GM23338 (cell line): Measurements from ENCODE around the gene DPH5. TPM values are rescaled to one million over a fixed set of nuclear protein-coding genes. Genes with fewer than 3 reads are reported as not detected.

Source experiments
- ATAC-seq: fragments of 200-7000 bp; cut with Tn5 transposase; 3 replicates; pipeline ENCODE4 v1.9.1; 2020
- DNase-seq: peaks from one replicate; pipeline ENCODE4 v3.0.0-alpha.2; 2015; ENCODE audit warnings: low spot score
- H2AFZ ChIP-seq: fragments of 200-600 bp; sonication (generic); 2 replicates; pipeline ENCODE4 v1.8.0; 2016; ENCODE audit warnings: antibody characterized with exemption, mild to moderate bottlenecking, moderate library complexity
- H3F3A ChIP-seq: fragments of 200-600 bp; sonication (generic); replicated peaks from 2 replicates; pipeline ENCODE4 v1.8.0; 2017; ENCODE audit warnings: antibody characterized with exemption, mixed run types, low read depth
- H3K27ac ChIP-seq: fragments of 200-600 bp; sonication (generic); 2 replicates; pipeline ENCODE4 v1.6.1; 2016; ENCODE audit warnings: low read depth
- H3K27me3 ChIP-seq: fragments of 200-600 bp; sonication (generic); 2 replicates; pipeline ENCODE4 v1.8.0; 2016; ENCODE audit warnings: mild to moderate bottlenecking, mixed run types, moderate library complexity; ENCODE audit not compliant: insufficient read depth
- H3K36me3 ChIP-seq: fragments of 200-600 bp; sonication (generic); 2 replicates; pipeline ENCODE4 v1.8.0; 2016; ENCODE audit warnings: mild to moderate bottlenecking; ENCODE audit not compliant: insufficient read depth
- H3K4me1 ChIP-seq: fragments of 200-600 bp; sonication (generic); 2 replicates; pipeline ENCODE4 v1.8.0; 2016; ENCODE audit warnings: mild to moderate bottlenecking, moderate library complexity; ENCODE audit not compliant: insufficient read depth
- H3K4me2 ChIP-seq: fragments of 200-600 bp; sonication (generic); 2 replicates; pipeline ENCODE4 v1.7.1; 2017; ENCODE audit warnings: mixed run types
- H3K4me3 ChIP-seq: fragments of 200-600 bp; sonication (generic); 2 replicates; pipeline ENCODE4 v1.6.1; 2016; ENCODE audit warnings: mixed run types
- H3K79me2 ChIP-seq: fragments of 200-600 bp; sonication (generic); replicated peaks from 2 replicates; pipeline ENCODE4 v1.8.0; 2017; ENCODE audit warnings: mild to moderate bottlenecking; ENCODE audit not compliant: insufficient read depth
- H3K9me2 ChIP-seq: fragments of 200-600 bp; sonication (generic); 2 replicates; pipeline ENCODE4 v1.8.0; 2017; ENCODE audit not compliant: insufficient read depth
- H4K20me1 ChIP-seq: fragments of 200-600 bp; sonication (generic); replicated peaks from 2 replicates; pipeline ENCODE4 v1.8.0; 2017; ENCODE audit warnings: mild to moderate bottlenecking; ENCODE audit not compliant: insufficient read depth
- H3K27ac Mint-ChIP-seq: 2 replicates; pipeline ENCODE4 v1.8.0; 2020; ENCODE audit warnings: inconsistent platforms, mild to moderate bottlenecking, moderate library complexity, mixed read lengths
- H3K27me3 Mint-ChIP-seq: 3 replicates; pipeline ENCODE4 v1.8.0; 2022; ENCODE audit warnings: low read depth, mild to moderate bottlenecking, moderate library complexity, mixed read lengths, inconsistent platforms; ENCODE audit not compliant: insufficient read depth, poor library complexity
- H3K36me3 Mint-ChIP-seq: 3 replicates; pipeline ENCODE4 v1.8.0; 2021; ENCODE audit warnings: low read depth, mild to moderate bottlenecking, inconsistent platforms, moderate library complexity, mixed read lengths
- H3K4me1 Mint-ChIP-seq: 3 replicates; pipeline ENCODE4 v1.8.0; 2020; ENCODE audit warnings: mild to moderate bottlenecking, inconsistent platforms, mixed read lengths
- H3K4me3 Mint-ChIP-seq: 3 replicates; pipeline ENCODE4 v1.8.0; 2021; ENCODE audit warnings: moderate library complexity, mild to moderate bottlenecking, inconsistent platforms, mixed read lengths
- H3K9me3 Mint-ChIP-seq: 3 replicates; pipeline ENCODE4 v1.8.0; 2020; ENCODE audit warnings: moderate library complexity, mild to moderate bottlenecking, inconsistent platforms, mixed read lengths
- CREB1 ChIP-seq: fragments of 250-450 bp; sonication (Bioruptor Pico); IDR thresholded peaks from 2 replicates; pipeline ENCODE4 v1.5.0; 2020; ENCODE audit warnings: low read depth, mild to moderate bottlenecking, moderate library complexity
- EZH2 ChIP-seq: fragments of 200-600 bp; sonication (generic); IDR thresholded peaks from one replicate; pipeline ENCODE4 v1.8.0; 2017; ENCODE audit warnings: antibody characterized with exemption, mild to moderate bottlenecking, low read depth; ENCODE audit not compliant: unreplicated experiment
- EZH2phosphoT487 ChIP-seq: fragments of 200-600 bp; sonication (generic); IDR thresholded peaks from one replicate; pipeline ENCODE4 v1.8.1; 2018; ENCODE audit warnings: antibody characterized with exemption; ENCODE audit not compliant: unreplicated experiment
- JUNB ChIP-seq: IDR thresholded peaks from one replicate; pipeline ENCODE4 v1.6.1; 2016; ENCODE audit warnings: antibody characterized with exemption; ENCODE audit not compliant: unreplicated experiment
- POLR2AphosphoS5 ChIP-seq: IDR thresholded peaks from 2 replicates; pipeline ENCODE4 v1.6.1; 2016; ENCODE audit warnings: antibody characterized with exemption, low read depth
- STAT1 ChIP-seq: IDR thresholded peaks from one replicate; pipeline ENCODE4 v1.6.1; 2016; ENCODE audit warnings: antibody characterized with exemption; ENCODE audit not compliant: unreplicated experiment
- ZNF114 ChIP-seq: fragments of 250-450 bp; sonication (Bioruptor Pico); IDR thresholded peaks from 2 replicates; pipeline ENCODE4 v1.5.0; 2020; ENCODE audit warnings: mild to moderate bottlenecking, moderate library complexity
- ZNF331 ChIP-seq: fragments of 250-450 bp; sonication (Bioruptor Pico); IDR thresholded peaks from 2 replicates; pipeline ENCODE4 v1.5.0; 2020; ENCODE audit warnings: low read depth, mild to moderate bottlenecking, moderate library complexity
- polyA plus RNA-seq: library from polyadenylated mRNA; unstranded; fragments of >200 nt; fragmentation: Nextera tagmentation; extraction: Ambion mirVana; gene quantifications from 2 replicates; pipeline ENCODE4 v1.2.1, GENCODE V29; 2016
- total RNA-seq: library from RNA; depleted of rRNA; stranded (reverse); fragments of >200 nt; shearing (Covaris generic); gene quantifications from 2 replicates; pipeline ENCODE4 v1.2.3, GENCODE V29; 2014
- TF ChIP-seq, protein P1 (sequence below): fragments of 250-450 bp; sonication (Bioruptor Pico); IDR thresholded peaks from 2 replicates; pipeline ENCODE4 v1.5.0; 2020; ENCODE audit warnings: mild to moderate bottlenecking, moderate library complexity
- TF ChIP-seq, protein P2 (sequence below): IDR thresholded peaks from 2 replicates; pipeline ENCODE4 v1.6.1; 2016; ENCODE audit warnings: antibody characterized with exemption
- TF ChIP-seq, protein P3 (sequence below): IDR thresholded peaks from one replicate; pipeline ENCODE4 v1.6.1; 2018; ENCODE audit warnings: antibody characterized with exemption; ENCODE audit not compliant: unreplicated experiment
- TF ChIP-seq, protein P4 (sequence below), 2 experiments: fragments of 200-600 bp in 1 of 2; sonication (generic) in 1 of 2; conservative IDR thresholded peaks; 2 replicates each; pipeline versions ENCODE4 v1.5.1 to v1.6.1; 2016 to 2017; ENCODE audit warnings: antibody characterized with exemption in 2 of 2, low read depth in 2 of 2, mild to moderate bottlenecking in 2 of 2, moderate library complexity in 1 of 2

DPH5 gene
- total and polyA plus RNA-seq, 2 experiments from 2014 or later: 50.6 to 53.5 TPM

DNA sequence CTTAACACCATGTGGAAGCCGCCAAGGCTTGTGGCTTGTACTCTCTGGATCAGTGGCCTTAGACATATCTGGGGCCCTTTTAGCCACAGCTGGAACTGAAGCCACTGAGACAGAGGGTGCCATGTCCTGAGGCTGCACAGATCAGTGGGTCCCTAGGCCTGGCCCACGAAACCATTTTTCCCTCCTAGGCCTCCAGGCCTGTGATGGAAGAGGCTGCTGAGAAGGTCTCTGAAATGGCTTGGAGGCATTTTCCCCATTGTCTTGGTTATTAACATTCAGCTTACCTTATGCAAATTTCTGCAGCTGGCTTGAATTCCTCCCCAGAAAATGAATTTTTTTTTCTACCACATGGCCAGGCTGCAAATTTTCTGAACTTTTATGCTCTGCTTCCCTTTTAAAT is 15.1 kb upstream of the DPH5 start (continued):
- TF ChIP-seq, protein P1, sequence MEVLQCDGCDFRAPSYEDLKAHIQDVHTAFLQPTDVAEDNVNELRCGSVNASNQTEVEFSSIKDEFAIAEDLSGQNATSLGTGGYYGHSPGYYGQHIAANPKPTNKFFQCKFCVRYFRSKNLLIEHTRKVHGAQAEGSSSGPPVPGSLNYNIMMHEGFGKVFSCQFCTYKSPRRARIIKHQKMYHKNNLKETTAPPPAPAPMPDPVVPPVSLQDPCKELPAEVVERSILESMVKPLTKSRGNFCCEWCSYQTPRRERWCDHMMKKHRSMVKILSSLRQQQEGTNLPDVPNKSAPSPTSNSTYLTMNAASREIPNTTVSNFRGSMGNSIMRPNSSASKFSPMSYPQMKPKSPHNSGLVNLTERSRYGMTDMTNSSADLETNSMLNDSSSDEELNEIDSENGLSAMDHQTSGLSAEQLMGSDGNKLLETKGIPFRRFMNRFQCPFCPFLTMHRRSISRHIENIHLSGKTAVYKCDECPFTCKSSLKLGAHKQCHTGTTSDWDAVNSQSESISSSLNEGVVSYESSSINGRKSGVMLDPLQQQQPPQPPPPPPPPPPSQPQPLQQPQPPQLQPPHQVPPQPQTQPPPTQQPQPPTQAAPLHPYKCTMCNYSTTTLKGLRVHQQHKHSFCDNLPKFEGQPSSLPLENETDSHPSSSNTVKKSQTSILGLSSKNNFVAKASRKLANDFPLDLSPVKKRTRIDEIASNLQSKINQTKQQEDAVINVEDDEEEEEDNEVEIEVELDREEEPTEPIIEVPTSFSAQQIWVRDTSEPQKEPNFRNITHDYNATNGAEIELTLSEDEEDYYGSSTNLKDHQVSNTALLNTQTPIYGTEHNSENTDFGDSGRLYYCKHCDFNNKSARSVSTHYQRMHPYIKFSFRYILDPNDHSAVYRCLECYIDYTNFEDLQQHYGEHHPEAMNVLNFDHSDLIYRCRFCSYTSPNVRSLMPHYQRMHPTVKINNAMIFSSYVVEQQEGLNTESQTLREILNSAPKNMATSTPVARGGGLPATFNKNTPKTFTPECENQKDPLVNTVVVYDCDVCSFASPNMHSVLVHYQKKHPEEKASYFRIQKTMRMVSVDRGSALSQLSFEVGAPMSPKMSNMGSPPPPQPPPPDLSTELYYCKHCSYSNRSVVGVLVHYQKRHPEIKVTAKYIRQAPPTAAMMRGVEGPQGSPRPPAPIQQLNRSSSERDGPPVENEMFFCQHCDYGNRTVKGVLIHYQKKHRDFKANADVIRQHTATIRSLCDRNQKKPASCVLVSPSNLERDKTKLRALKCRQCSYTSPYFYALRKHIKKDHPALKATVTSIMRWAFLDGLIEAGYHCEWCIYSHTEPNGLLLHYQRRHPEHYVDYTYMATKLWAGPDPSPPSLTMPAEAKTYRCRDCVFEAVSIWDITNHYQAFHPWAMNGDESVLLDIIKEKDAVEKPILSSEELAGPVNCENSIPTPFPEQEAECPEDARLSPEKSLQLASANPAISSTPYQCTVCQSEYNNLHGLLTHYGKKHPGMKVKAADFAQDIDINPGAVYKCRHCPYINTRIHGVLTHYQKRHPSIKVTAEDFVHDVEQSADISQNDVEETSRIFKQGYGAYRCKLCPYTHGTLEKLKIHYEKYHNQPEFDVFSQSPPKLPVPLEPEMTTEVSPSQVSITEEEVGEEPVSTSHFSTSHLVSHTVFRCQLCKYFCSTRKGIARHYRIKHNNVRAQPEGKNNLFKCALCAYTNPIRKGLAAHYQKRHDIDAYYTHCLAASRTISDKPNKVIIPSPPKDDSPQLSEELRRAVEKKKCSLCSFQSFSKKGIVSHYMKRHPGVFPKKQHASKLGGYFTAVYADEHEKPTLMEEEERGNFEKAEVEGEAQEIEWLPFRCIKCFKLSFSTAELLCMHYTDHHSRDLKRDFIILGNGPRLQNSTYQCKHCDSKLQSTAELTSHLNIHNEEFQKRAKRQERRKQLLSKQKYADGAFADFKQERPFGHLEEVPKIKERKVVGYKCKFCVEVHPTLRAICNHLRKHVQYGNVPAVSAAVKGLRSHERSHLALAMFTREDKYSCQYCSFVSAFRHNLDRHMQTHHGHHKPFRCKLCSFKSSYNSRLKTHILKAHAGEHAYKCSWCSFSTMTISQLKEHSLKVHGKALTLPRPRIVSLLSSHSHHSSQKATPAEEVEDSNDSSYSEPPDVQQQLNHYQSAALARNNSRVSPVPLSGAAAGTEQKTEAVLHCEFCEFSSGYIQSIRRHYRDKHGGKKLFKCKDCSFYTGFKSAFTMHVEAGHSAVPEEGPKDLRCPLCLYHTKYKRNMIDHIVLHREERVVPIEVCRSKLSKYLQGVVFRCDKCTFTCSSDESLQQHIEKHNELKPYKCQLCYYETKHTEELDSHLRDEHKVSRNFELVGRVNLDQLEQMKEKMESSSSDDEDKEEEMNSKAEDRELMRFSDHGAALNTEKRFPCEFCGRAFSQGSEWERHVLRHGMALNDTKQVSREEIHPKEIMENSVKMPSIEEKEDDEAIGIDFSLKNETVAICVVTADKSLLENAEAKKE (CRISPR knock-in tag): no peak
- TF ChIP-seq, protein P2, sequence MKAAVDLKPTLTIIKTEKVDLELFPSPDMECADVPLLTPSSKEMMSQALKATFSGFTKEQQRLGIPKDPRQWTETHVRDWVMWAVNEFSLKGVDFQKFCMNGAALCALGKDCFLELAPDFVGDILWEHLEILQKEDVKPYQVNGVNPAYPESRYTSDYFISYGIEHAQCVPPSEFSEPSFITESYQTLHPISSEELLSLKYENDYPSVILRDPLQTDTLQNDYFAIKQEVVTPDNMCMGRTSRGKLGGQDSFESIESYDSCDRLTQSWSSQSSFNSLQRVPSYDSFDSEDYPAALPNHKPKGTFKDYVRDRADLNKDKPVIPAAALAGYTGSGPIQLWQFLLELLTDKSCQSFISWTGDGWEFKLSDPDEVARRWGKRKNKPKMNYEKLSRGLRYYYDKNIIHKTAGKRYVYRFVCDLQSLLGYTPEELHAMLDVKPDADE: no peak
- no peak for TF ChIP-seq EZH2
- no peak for TF ChIP-seq CREB1

DNA sequence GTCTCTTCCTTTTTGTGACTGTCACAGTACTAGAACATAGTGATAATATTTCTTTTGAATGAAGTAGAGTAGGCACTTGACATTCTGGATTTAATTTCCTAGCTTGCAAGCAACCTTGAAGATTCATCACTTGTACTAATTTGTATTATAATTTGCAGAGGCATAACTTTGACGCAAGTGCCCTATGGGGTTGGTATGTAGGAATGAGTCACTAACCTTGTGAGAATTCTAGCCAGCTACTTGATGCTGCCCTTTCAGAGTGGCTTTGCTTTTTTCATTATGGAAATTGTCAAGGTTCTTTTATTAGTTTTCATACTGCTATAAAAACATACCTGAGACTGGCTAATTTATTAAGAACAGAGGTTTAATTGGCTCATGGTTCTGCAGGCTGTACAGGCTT is 13.7 kb upstream of the DPH5 start:
- Histone ChIP-seq H2AFZ (no peak overlapping the region), H3K36me3 (peaks cover 22% of the 10 kb centered on the region), H3F3A (no peaks in the 10 kb centered on the region), H3K79me2 (peaks cover 49% of the 10 kb centered on the region), H3K4me1 (no peaks in the 10 kb centered on the region; the same call in 1 of the 2 replicates), H3K27me3 (no peaks in the 10 kb centered on the region), H3K4me2 (no peak overlapping the region), H3K27ac (no peak overlapping the region), H4K20me1 (no peaks in the 10 kb centered on the region), H3K4me3 (no peak overlapping the region), H3K9me2 (no peaks in the 10 kb centered on the region)
- Mint-ChIP-seq H3K9me3 (peaks cover 2% of the 10 kb centered on the region), H3K4me3 (no peak overlapping the region), H3K27ac (no peak overlapping the region), H3K36me3 (peaks cover 29% of the 10 kb centered on the region), H3K27me3 (no peaks in the 10 kb centered on the region), H3K4me1 (peaks cover 9% of the 10 kb centered on the region; the same call in 2 of the 3 replicates)
- no peak for ATAC-seq
- DNase-seq: no peak
- TF ChIP-seq, protein P3, sequence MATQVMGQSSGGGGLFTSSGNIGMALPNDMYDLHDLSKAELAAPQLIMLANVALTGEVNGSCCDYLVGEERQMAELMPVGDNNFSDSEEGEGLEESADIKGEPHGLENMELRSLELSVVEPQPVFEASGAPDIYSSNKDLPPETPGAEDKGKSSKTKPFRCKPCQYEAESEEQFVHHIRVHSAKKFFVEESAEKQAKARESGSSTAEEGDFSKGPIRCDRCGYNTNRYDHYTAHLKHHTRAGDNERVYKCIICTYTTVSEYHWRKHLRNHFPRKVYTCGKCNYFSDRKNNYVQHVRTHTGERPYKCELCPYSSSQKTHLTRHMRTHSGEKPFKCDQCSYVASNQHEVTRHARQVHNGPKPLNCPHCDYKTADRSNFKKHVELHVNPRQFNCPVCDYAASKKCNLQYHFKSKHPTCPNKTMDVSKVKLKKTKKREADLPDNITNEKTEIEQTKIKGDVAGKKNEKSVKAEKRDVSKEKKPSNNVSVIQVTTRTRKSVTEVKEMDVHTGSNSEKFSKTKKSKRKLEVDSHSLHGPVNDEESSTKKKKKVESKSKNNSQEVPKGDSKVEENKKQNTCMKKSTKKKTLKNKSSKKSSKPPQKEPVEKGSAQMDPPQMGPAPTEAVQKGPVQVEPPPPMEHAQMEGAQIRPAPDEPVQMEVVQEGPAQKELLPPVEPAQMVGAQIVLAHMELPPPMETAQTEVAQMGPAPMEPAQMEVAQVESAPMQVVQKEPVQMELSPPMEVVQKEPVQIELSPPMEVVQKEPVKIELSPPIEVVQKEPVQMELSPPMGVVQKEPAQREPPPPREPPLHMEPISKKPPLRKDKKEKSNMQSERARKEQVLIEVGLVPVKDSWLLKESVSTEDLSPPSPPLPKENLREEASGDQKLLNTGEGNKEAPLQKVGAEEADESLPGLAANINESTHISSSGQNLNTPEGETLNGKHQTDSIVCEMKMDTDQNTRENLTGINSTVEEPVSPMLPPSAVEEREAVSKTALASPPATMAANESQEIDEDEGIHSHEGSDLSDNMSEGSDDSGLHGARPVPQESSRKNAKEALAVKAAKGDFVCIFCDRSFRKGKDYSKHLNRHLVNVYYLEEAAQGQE: no peak
- TF ChIP-seq ZNF331 (CRISPR knock-in tag) (no peak), JUNB (no peak), EZH2phosphoT487 (no peak), ZNF114 (CRISPR knock-in tag) (no peak), EZH2 (no peak), POLR2AphosphoS5 (no peak), STAT1 (no peak)
- TF ChIP-seq, protein P2: no peak
- TF ChIP-seq, protein P4, sequence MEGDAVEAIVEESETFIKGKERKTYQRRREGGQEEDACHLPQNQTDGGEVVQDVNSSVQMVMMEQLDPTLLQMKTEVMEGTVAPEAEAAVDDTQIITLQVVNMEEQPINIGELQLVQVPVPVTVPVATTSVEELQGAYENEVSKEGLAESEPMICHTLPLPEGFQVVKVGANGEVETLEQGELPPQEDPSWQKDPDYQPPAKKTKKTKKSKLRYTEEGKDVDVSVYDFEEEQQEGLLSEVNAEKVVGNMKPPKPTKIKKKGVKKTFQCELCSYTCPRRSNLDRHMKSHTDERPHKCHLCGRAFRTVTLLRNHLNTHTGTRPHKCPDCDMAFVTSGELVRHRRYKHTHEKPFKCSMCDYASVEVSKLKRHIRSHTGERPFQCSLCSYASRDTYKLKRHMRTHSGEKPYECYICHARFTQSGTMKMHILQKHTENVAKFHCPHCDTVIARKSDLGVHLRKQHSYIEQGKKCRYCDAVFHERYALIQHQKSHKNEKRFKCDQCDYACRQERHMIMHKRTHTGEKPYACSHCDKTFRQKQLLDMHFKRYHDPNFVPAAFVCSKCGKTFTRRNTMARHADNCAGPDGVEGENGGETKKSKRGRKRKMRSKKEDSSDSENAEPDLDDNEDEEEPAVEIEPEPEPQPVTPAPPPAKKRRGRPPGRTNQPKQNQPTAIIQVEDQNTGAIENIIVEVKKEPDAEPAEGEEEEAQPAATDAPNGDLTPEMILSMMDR (conservative IDR thresholded peaks at IDR 0.05; ENCODE audit: low read depth in 2 of 2): no peak
